K562 (cell line): ENCODE data around the gene ALKBH3. TPM values are rescaled to one million over a fixed set of nuclear protein-coding genes. Genes with fewer than 3 reads are reported as not detected.
A peak's percentile ranks its signal among the peaks of the same experiment; 100 is the strongest.

Experiments used
- CEBPB ChIP-seq: fragments of 450-650 bp; IDR thresholded peaks from 2 replicates; pipeline ENCODE4 v1.6.1; 2016; ENCODE audit warnings: missing genetic modification characterization, missing compliant biosample characterization
- GABPB1 ChIP-seq: sonication (generic); formaldehyde crosslinking; IDR thresholded peaks from 2 replicates; pipeline ENCODE4 v1.8.0; 2022; ENCODE audit warnings: mild to moderate bottlenecking, missing genetic modification reagents
- HDAC2 ChIP-seq: fragments of 450-650 bp; IDR thresholded peaks from 2 replicates; pipeline ENCODE4 v1.6.1; 2016; ENCODE audit warnings: mild to moderate bottlenecking
- HNRNPLL ChIP-seq: fragments of 200-400 bp; formaldehyde crosslinking; IDR thresholded peaks from 2 replicates; pipeline ENCODE4 v1.6.1; 2017; ENCODE audit warnings: low read length, low read depth, mild to moderate bottlenecking; ENCODE audit not compliant: poor library complexity, severe bottlenecking
- NCOR1 ChIP-seq: fragments of 450-650 bp; IDR thresholded peaks from 2 replicates; pipeline ENCODE4 v1.6.1; 2016; ENCODE audit warnings: mild to moderate bottlenecking, moderate library complexity
- NFE2L1 ChIP-seq: fragments of 450-650 bp; IDR thresholded peaks from 2 replicates; pipeline ENCODE4 v1.6.1; 2016; ENCODE audit warnings: missing genetic modification characterization, low read depth, mild to moderate bottlenecking, missing compliant biosample characterization, moderate library complexity, borderline replicate concordance
- NFIC ChIP-seq: fragments of 450-650 bp; IDR thresholded peaks from 2 replicates; pipeline ENCODE4 v1.6.1; 2017; ENCODE audit warnings: mild to moderate bottlenecking, inconsistent platforms
- NR2C2 ChIP-seq, 2 experiments: fragments of 200-800 bp in 1 of 2; sonication (Bioruptor generic) in 1 of 2; sonication (generic) in 1 of 2; formaldehyde crosslinking in 1 of 2; IDR thresholded peaks; 2 replicates each; pipeline versions ENCODE4 v1.6.1 to v1.8.0; 2016 to 2022; ENCODE audit warnings: mild to moderate bottlenecking in 1 of 2, missing compliant biosample characterization in 1 of 2, missing genetic modification characterization in 1 of 2, missing genetic modification reagents in 1 of 2
- RBM17 ChIP-seq: fragments of 200-400 bp; formaldehyde crosslinking; IDR thresholded peaks from 2 replicates; pipeline ENCODE4 v1.6.1; 2017; ENCODE audit warnings: low read depth, mild to moderate bottlenecking, low read length, borderline replicate concordance
- SOX6 ChIP-seq: fragments of 450-650 bp; IDR thresholded peaks from 2 replicates; pipeline ENCODE4 v1.6.1; 2014; ENCODE audit warnings: mild to moderate bottlenecking
- ZBTB26 ChIP-seq: fragments of 450-650 bp; formaldehyde crosslinking; IDR thresholded peaks from 2 replicates; pipeline ENCODE4 v1.4.0; 2022; ENCODE audit warnings: missing genetic modification characterization
- ZBTB34 ChIP-seq: fragments of 250-450 bp; sonication (Bioruptor Pico); IDR thresholded peaks from 2 replicates; pipeline ENCODE4 v1.8.0; 2021; ENCODE audit warnings: mild to moderate bottlenecking, moderate library complexity
- ZNF175 ChIP-seq: fragments of 200-800 bp; sonication (Bioruptor generic); IDR thresholded peaks from 2 replicates; pipeline ENCODE4 v1.6.1; 2016; ENCODE audit warnings: low read depth, mild to moderate bottlenecking, missing genetic modification characterization, missing compliant biosample characterization
- ZNF263 ChIP-seq: sonication (generic); formaldehyde crosslinking; IDR thresholded peaks from 2 replicates; pipeline ENCODE4 v1.8.0; 2022; ENCODE audit warnings: mild to moderate bottlenecking, missing genetic modification reagents, borderline replicate concordance
- ZNF280B ChIP-seq: fragments of 250-450 bp; sonication (Bioruptor Pico); IDR thresholded peaks from 2 replicates; pipeline ENCODE4 v1.5.1; 2021; ENCODE audit warnings: mild to moderate bottlenecking
- ZNF408 ChIP-seq: fragments of 250-450 bp; sonication (Bioruptor Pico); IDR thresholded peaks from 2 replicates; pipeline ENCODE4 v1.4.0; 2020; ENCODE audit warnings: low read depth, mild to moderate bottlenecking, moderate library complexity
- ZNF41 ChIP-seq: fragments of 250-450 bp; sonication (Bioruptor Pico); conservative IDR thresholded peaks from 2 replicates; pipeline ENCODE4 v1.4.0; 2020; ENCODE audit warnings: mild to moderate bottlenecking
- ZNF507 ChIP-seq: conservative IDR thresholded peaks from 2 replicates; pipeline ENCODE4 v1.6.1; 2017; ENCODE audit warnings: missing genetic modification characterization, missing compliant biosample characterization
- ZNF740 ChIP-seq, 3 experiments: fragments of 200-800 bp in 1 of 3; sonication (Bioruptor generic) in 1 of 3; sonication (generic) in 1 of 3; formaldehyde crosslinking in 1 of 3; IDR thresholded peaks; 2 replicates each; pipeline versions ENCODE4 v1.6.1 to v1.8.0; 2016 to 2022; ENCODE audit warnings: mild to moderate bottlenecking in 2 of 3, missing compliant biosample characterization in 2 of 3, missing genetic modification characterization in 2 of 3, missing genetic modification reagents in 1 of 3
- polyA plus RNA-seq, 8 experiments: library from polyadenylated mRNA; depleted of rRNA in 4 of 8; stranded (reverse) in 5 of 8; unstranded in 3 of 8; fragments of >200 nt; fragmentation: Nextera tagmentation in 2 of 8; fragmentation: Illumina TruSeq in 1 of 8; extraction: Ambion mirVana in 2 of 8; extraction: Trizol in 1 of 8; gene quantifications; 2 replicates each; pipeline versions ENCODE4 v1.2.1 to v1.2.3, GENCODE V29; 2011 to 2014; ENCODE audit warnings: inconsistent platforms in 1 of 8, missing spikeins in 1 of 8
- total RNA-seq, 7 experiments: library from RNA; depleted of rRNA in 6 of 7; stranded (reverse); fragments of >200 nt in 6 of 7; fragmentation: Illumina TruSeq in 2 of 7; extraction: Trizol in 2 of 7; gene quantifications; 2 replicates each; pipeline versions ENCODE4 v1.2.1 to v1.2.3, GENCODE V29; 2011 to 2021; ENCODE audit warnings: low replicate concordance in 1 of 7

Gene ALKBH3
- total and polyA plus RNA-seq, 9 of the 15 experiments (the other 6 are each of a cell fraction or from before 2014, with no cell fraction given) = 16.0 to 49.9 (median 36.5) TPM

GRCh38 chr11:43952401-43953342 is 72.0 kb downstream of the ALKBH3 start (continued):
- TF ChIP-seq ZNF280B (CRISPR knock-in tag) (no peak; the same call in 1 of the 2 replicates), ZNF507 (tag) (peak; percentile 69; the same call in 1 of the 2 replicates), ZBTB34 (CRISPR knock-in tag) (peak; percentile 89), NCOR1 (peak; percentile 94), ZNF175 (peak; percentile 98), NFE2L1 (peak; percentile 69), RBM17 (no peak), ZNF740 (CRISPR knock-in tag; IDR thresholded peaks at IDR 0.05) (no peak), ZNF740 (tag; IDR thresholded peaks at IDR 0.05) (peak in 1 of 2 experiments; percentile 97; a peak in 2 of 4 replicates), GABPB1 (CRISPR knock-in tag) (no peak), ZNF41 (CRISPR knock-in tag) (peak; percentile 95), CEBPB (tag) (peak; percentile 99), ZBTB26 (CRISPR knock-in tag) (peak; percentile 90; the same call in 1 of the 2 replicates), NR2C2 (CRISPR knock-in tag; IDR thresholded peaks at IDR 0.05) (no peak), NR2C2 (tag; IDR thresholded peaks at IDR 0.05) (peak; percentile 43; the same call in 1 of the 2 replicates), SOX6 (peak; percentile 97), NFIC (peak; percentile 86), ZNF408 (CRISPR knock-in tag) (0 out of 2 replicates have a peak, but pooled peaks have one; percentile 26), HDAC2 (0 out of 2 replicates have a peak, but pooled peaks have one; percentile 77), ZNF263 (no peak), HNRNPLL (no peak)
